ENCODE measurements around the gene PCDHGA11. TPM values are rescaled to one million over a fixed set of nuclear protein-coding genes. Genes with fewer than 3 reads are reported as not detected.

PCDHGA11 gene
- total and polyA plus RNA-seq, 10 of the 15 experiments (the other 5 are each of a cell fraction or from before 2014, with no cell fraction given), result 0.21 to 3.4 (median 2.2) TPM

DNA sequence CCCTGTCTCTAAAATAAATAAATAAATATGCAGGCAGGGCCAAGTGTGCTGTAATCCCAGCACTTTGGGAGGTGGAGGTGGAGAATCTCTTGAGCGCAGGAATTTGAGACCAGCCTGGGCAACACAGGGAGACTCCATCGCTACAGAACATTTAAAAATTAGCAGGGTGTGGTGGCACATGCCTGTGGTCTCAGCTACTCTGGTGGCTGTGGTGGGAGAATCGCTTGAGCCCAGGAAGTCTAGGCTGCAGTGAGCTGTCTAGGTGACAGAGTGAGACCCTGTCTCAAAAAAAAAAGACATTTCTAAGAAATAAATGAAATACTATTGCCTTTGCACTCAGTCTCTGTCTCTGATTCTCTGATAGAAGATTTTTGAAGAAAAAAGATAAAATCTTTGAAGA is 9.3 kb upstream of the PCDHGA11 start:
- SMC1A ChIA-PET (ENCODE audit: uncharacterized antibody, unreplicated experiment), result interaction anchor here (2.9 kb wide), 1 partner anchor 10 kb away, joined by 14 read pairs; the partner anchor contains the start of gene PCDHGA11
- H2AFZ ChIP-seq (ENCODE audit: control insufficient read depth, low read depth, low read length), result no peak overlapping the region
- no peak overlapping the region for H3K4me2 ChIP-seq (ENCODE audit: control insufficient read depth, insufficient read depth)
- H3K9ac ChIP-seq (ENCODE audit: control insufficient read depth, insufficient read depth, low read length), result no peak overlapping the region
- no peak for TF ChIP-seq NRF1 (conservative IDR thresholded peaks at IDR 0.05; ENCODE audit: low read depth, low read length)
- no peak for TF ChIP-seq TCF12 (IDR thresholded peaks at IDR 0.05; ENCODE audit: low read depth, low read length)
- no peak for TF ChIP-seq DPF2 (IDR thresholded peaks at IDR 0.05)
- TF ChIP-seq, protein P1, sequence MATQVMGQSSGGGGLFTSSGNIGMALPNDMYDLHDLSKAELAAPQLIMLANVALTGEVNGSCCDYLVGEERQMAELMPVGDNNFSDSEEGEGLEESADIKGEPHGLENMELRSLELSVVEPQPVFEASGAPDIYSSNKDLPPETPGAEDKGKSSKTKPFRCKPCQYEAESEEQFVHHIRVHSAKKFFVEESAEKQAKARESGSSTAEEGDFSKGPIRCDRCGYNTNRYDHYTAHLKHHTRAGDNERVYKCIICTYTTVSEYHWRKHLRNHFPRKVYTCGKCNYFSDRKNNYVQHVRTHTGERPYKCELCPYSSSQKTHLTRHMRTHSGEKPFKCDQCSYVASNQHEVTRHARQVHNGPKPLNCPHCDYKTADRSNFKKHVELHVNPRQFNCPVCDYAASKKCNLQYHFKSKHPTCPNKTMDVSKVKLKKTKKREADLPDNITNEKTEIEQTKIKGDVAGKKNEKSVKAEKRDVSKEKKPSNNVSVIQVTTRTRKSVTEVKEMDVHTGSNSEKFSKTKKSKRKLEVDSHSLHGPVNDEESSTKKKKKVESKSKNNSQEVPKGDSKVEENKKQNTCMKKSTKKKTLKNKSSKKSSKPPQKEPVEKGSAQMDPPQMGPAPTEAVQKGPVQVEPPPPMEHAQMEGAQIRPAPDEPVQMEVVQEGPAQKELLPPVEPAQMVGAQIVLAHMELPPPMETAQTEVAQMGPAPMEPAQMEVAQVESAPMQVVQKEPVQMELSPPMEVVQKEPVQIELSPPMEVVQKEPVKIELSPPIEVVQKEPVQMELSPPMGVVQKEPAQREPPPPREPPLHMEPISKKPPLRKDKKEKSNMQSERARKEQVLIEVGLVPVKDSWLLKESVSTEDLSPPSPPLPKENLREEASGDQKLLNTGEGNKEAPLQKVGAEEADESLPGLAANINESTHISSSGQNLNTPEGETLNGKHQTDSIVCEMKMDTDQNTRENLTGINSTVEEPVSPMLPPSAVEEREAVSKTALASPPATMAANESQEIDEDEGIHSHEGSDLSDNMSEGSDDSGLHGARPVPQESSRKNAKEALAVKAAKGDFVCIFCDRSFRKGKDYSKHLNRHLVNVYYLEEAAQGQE (IDR thresholded peaks at IDR 0.05; ENCODE audit: low read depth, low read length), result no peak
- TF ChIP-seq CREM (IDR thresholded peaks at IDR 0.05; ENCODE audit: low read depth), result no peak
- no peak for TF ChIP-seq JUNB (IDR thresholded peaks at IDR 0.05)
- TF ChIP-seq, protein P2, sequence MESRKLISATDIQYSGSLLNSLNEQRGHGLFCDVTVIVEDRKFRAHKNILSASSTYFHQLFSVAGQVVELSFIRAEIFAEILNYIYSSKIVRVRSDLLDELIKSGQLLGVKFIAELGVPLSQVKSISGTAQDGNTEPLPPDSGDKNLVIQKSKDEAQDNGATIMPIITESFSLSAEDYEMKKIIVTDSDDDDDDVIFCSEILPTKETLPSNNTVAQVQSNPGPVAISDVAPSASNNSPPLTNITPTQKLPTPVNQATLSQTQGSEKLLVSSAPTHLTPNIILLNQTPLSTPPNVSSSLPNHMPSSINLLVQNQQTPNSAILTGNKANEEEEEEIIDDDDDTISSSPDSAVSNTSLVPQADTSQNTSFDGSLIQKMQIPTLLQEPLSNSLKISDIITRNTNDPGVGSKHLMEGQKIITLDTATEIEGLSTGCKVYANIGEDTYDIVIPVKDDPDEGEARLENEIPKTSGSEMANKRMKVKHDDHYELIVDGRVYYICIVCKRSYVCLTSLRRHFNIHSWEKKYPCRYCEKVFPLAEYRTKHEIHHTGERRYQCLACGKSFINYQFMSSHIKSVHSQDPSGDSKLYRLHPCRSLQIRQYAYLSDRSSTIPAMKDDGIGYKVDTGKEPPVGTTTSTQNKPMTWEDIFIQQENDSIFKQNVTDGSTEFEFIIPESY (IDR thresholded peaks at IDR 0.05), result no peak
- no peak for TF ChIP-seq MLLT1 (IDR thresholded peaks at IDR 0.05)
- TF ChIP-seq, protein P3, sequence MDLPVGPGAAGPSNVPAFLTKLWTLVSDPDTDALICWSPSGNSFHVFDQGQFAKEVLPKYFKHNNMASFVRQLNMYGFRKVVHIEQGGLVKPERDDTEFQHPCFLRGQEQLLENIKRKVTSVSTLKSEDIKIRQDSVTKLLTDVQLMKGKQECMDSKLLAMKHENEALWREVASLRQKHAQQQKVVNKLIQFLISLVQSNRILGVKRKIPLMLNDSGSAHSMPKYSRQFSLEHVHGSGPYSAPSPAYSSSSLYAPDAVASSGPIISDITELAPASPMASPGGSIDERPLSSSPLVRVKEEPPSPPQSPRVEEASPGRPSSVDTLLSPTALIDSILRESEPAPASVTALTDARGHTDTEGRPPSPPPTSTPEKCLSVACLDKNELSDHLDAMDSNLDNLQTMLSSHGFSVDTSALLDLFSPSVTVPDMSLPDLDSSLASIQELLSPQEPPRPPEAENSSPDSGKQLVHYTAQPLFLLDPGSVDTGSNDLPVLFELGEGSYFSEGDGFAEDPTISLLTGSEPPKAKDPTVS (IDR thresholded peaks at IDR 0.05; ENCODE audit: low read depth, low read length), result no peak
- no peak for TF ChIP-seq ZNF24 (IDR thresholded peaks at IDR 0.05)
- TF ChIP-seq IKZF1 (conservative IDR thresholded peaks at IDR 0.05), result no peak
- no peak for TF ChIP-seq CBX3 (IDR thresholded peaks at IDR 0.05; ENCODE audit: borderline replicate concordance, low read depth)
- 96% methylated on average over 3 of the region's 3 CpGs for WGBS (ENCODE audit: insufficient coverage, insufficient replicate concordance, low lambda C conversion rate, missing lambda C conversion rate)
- peaks cover 13% of the 10 kb centered on the region; the same call in 2 of the 3 replicates for H3K9me3 ChIP-seq (replicated peaks; ENCODE audit: control insufficient read depth, insufficient read depth, low read length)
- no peaks in the 10 kb centered on the region for H3K79me2 ChIP-seq (ENCODE audit: control insufficient read depth, insufficient read depth, low read length)
- DNase-seq (ENCODE audit: low read depth, low spot score), result no peak
- no peaks in the 10 kb centered on the region for H4K20me1 ChIP-seq (ENCODE audit: control insufficient read depth, insufficient read depth)
- no peak for ATAC-seq
- CTCF ChIA-PET, result interaction anchor here (1.0 to 4.8 kb wide), 5 partner anchors 10 to 102 kb away, joined by 4 to 41 read pairs (median 27); partner anchors contain the start of genes PCDHGA11, PCDHGA12, PCDHGB3 and PCDHGC3
- intact Hi-C loops (cut with micrococcal nuclease; ENCODE audit: unreplicated experiment), result no loop called here
- no peaks in the 10 kb centered on the region for H3K36me3 ChIP-seq (ENCODE audit: control insufficient read depth in 2 of 2, insufficient read depth in 2 of 2, low read length in 1 of 2)
- POLR2A ChIA-PET, result no interaction called here
- FAIRE-seq, result no peak
- H3K4me3 ChIP-seq, result no peak overlapping the region
- peaks cover 0 to 1% of the 10 kb centered on the region in 2 experiments; a peak in 1 of 4 replicates for H3K27me3 ChIP-seq (replicated peaks in 1 of 2; ENCODE audit: control insufficient read depth in 2 of 2, insufficient read depth in 2 of 2, low read length in 1 of 2)
- H3K4me1 ChIP-seq (ENCODE audit: control insufficient read depth, insufficient read depth, low read length), result no peaks in the 10 kb centered on the region; the same call in 1 of the 2 replicates
- in situ Hi-C loops (cut with MboI), result no loop called here
- BruUV-seq (replicated peaks), result no TSS peak
- H3K27ac ChIP-seq (ENCODE audit: control insufficient read depth, insufficient read depth), result no peak overlapping the region
- RAD21 ChIA-PET (ENCODE audit: unreplicated experiment), result interaction anchor here (0.6 kb wide), 1 partner anchor 41 kb away, joined by 3 read pairs; the partner anchor contains the start of gene PCDHGB3
